Cerebellar nuclear complex (tissue), 1 donor: ENCODE measurements around the gene IFT25.
A peak's percentile ranks its signal among the peaks of the same experiment; 100 is the strongest.

ENCODE experiments used
- DNase-seq, 2 experiments: peaks; one replicate each; lab custom pipeline; 2025; lab: John Stamatoyannopoulos, UW

IFT25 gene

DNA sequence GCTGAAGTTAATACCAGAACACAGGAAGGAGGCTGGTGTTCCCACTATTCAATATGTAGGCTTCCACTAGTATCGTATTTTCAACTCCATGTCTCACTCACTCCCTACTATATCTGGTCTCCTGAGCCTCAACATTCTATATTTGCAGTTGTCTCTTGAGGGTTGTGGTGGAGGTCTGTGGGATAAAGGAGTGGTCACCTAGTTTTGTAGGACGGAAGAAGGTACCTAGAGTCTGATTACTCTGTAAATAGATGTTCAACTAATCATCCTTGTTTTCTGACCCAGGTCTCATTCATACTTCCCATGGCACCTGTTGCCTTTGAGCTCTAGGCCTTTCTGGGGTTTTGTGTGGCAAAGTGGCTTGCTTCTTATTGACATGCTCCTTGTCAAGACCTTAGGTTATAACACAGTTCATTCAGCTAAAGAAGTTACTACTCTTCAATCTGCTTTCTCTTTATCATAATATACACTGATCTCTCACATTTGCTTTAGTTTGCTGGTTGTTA, 18.1 kb downstream of the IFT25 start:
- DNase-seq, result no peak

GRCh38 chr1:53919675-53920066, 25.8 kb downstream of the IFT25 start:
- no peak for DNase-seq

- DNase-seq, result no peak
These were observed 27.2 kb downstream of the IFT25 start for GRCh38 chr1:53918343-53918742.

GRCh38 chr1:53913352-53914033, 32.0 kb downstream of the IFT25 start:
- no peak for DNase-seq

- DNase-seq, result no peak
These were observed 34.1 kb downstream of the IFT25 start for GRCh38 chr1:53911442-53911841.

- no peak for DNase-seq
These were observed 35.6 kb downstream of the IFT25 start for GRCh38 chr1:53909946-53910345.

- no peak for DNase-seq
These were observed 39.4 kb downstream of the IFT25 start for GRCh38 chr1:53906121-53906520.

- DNase-seq, result no peak
These were observed 40.0 kb downstream of the IFT25 start for GRCh38 chr1:53905509-53905908.

- DNase-seq, result no peak
These were observed 43.0 kb downstream of the IFT25 start for GRCh38 chr1:53902235-53903138.

DNA sequence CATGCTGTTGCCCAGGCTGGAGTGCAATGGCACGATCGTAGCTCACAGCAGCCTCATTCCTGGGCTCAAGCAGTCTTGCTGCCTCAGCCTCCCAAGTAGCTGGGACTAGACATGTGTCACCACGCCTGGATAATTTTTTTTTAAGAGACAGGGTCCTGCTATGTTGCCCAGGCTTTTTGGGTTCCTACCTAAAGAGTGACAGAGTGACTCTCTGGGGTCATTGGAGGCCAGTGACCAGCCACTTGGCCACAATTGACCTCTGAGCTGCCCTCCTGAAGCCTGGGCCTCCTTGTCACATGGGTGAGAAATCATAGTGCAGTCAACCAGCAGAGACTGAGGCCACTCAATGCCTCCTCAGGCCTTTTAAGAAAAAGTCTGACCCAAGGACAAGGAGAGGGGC, 45.8 kb downstream of the IFT25 start:
- no peak for DNase-seq

GRCh38 chr1:53899206-53899628, 46.3 kb downstream of the IFT25 start:
- DNase-seq, result no peak

DNA sequence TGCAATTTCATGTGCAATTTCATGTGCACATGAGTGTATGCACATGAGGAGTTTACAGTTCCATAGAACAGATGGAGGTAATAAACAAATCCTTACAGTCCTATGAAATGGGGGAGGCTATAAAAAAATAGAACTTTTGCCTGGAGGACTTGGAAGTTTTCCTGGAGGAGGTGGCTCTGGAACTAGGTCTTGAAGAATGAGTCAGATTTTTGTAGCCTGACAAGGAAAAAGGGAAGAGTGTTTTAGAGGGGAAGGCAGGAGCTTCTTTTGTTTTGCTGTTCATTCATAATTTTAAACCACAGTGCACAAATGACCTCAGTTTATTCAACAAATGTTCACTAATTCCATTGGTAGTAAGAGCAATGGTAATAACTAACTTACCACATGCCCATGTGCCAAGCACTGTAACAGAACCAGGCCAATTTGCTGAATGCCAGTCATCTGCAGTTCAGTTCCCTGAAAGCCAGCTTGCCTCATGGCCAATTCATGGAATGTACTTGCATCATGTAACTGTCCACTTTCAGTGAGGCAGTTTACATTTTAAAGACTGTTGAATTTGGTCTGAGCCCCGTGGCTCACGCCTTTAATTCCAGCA, 48.8 kb downstream of the IFT25 start:
- no peak for DNase-seq

DNA sequence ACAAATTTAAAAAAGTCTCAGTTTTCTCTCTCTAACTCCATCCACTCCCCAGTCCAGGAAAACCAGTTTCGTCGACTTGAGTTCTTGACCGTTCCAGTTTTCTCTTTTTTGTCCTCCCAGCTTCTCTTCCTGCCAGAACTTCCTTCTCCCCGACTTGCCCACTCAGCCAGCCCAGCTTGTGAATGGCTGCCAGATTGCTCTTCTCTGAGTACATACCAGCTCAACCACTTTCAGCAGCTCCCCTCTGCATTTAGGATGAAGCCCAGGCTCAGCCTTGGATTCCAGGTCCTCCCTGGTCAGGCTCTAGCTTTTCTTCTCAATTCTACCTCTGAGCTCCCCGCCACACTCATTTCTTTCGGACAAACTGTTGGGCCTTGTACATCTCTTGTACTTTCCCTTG, 50.1 kb downstream of the IFT25 start:
- no peak for DNase-seq

- no peak for DNase-seq
These were observed 50.9 kb downstream of the IFT25 start for GRCh38 chr1:53894644-53895043.

- no peak for DNase-seq
These were observed 51.4 kb downstream of the IFT25 start, which contains the start of gene DIO1 for GRCh38 chr1:53893999-53894636. Gene DIO1, plus strand, starts transcription at chr1:53894187. Its CDS starts 24 bp downstream, at chr1:53894211.

DNA sequence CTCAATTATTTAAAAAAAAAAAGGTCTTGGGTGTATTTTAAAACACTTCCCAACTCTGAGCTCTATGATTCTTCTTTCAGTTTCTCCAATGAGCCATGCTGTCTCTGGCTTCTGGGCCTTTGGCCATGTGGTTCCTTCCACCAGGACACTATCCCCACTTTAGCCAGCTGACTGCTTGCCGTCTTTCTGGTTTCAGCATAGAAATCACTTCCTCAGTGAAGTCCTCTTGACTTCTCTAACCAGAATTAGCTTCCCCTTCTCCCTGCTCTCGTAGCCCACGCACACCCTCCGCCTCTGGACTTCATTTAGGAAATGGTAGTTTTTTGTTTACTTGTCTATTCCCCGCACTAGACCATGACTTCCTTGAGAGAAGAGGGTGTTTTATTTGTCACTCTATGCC, 52.6 kb downstream of the IFT25 start:
- DNase-seq, result no peak

- DNase-seq, result no peak
These were observed 53.8 kb downstream of the IFT25 start for GRCh38 chr1:53891678-53892077.

- DNase-seq, result no peak
These were observed 54.5 kb downstream of the IFT25 start for GRCh38 chr1:53891018-53891417.

GRCh38 chr1:53890522-53890941, 55.0 kb downstream of the IFT25 start:
- DNase-seq, result no peak

GRCh38 chr1:53889304-53890298, 55.9 kb downstream of the IFT25 start, which contains the start of gene YIPF1:
Gene YIPF1, minus strand, starts transcription at chr1:53889797. Its CDS starts 860 bp downstream, at chr1:53888937.
- DNase-seq, result peak; percentile 47 to 78

GRCh38 chr1:53888681-53889080, 56.8 kb downstream of the IFT25 start:
- no peak for DNase-seq
